Measurements from ENCODE around the gene PLCB3. TPM values are rescaled to one million over a fixed set of nuclear protein-coding genes. Genes with fewer than 3 reads are reported as not detected.

The PLCB3 gene
- total RNA-seq, 4 donors from 2014 or later = 16.2 to 33.2 (median 25.1) TPM

- H3K36me3 ChIP-seq = peaks cover 0 to 78% of the 10 kb centered on the region in 2 donors
- H3K9me3 ChIP-seq = no peaks in the 10 kb centered on the region
- no peaks in the 10 kb centered on the region for H3K27me3 ChIP-seq
- no peak for TF ChIP-seq POLR2A (IDR thresholded peaks at IDR 0.05)
- TF ChIP-seq EP300 (IDR thresholded peaks at IDR 0.05) = no peak
- ATAC-seq = no peak
- WGBS, 2 donors (ENCODE audit: low coverage in 1 of 2) = 73% methylated on average over 15 of the region's 16 CpGs; no CpG with 5 or more reads in 1 of the 2 donors
- peak overlapping the region in 1 of 4 donors; percentile 46 for H3K27ac ChIP-seq
- no peak overlapping the region for H3K4me3 ChIP-seq
- peaks cover 0 to 48% (median 3%) of the 10 kb centered on the region in 3 donors for H3K4me1 ChIP-seq
These were observed 47.3 kb upstream of the PLCB3 start for GRCh38 chr11:64204080-64204440.

DNA sequence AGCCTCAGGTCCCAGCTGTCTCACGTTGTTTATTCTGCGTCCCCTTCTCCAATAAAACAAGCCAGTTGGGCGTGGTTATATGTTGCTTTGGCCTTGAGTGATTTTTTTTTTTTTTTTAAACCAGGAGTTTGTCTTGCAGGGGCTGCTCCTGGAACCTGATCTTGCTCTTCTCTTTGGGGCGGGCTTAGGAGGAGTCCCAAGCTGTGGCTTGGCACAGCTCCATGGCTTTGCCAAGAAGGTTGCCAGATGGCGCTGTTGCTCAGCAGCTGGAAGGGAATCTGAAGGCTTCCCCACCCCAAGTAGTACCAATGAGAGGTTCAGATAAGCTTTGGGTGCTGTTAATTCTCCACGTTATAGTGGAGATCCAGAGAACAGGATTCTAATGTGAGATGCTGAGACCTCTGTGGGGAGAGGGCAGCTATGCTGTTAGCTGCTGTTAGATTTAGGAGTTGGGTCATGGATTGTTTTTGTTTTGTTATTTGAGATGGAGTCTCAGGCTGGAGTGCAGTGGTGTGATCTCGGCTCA is 46.8 kb upstream of the PLCB3 start:
- Histone ChIP-seq H3K36me3 (peaks cover 0 to 74% of the 10 kb centered on the region in 2 donors), H3K9me3 (no peaks in the 10 kb centered on the region), H3K4me1 (peaks cover 0 to 48% (median 3%) of the 10 kb centered on the region in 3 donors), H3K27ac (peak overlapping the region in 1 of 4 donors; percentile 46), H3K27me3 (no peaks in the 10 kb centered on the region), H3K4me3 (no peak overlapping the region)
- TF ChIP-seq POLR2AphosphoS5 (IDR thresholded peaks at IDR 0.05) (peak; percentile 90), EP300 (IDR thresholded peaks at IDR 0.05) (no peak), CTCF (IDR thresholded peaks at IDR 0.05) (peak in 3 of 4 experiments; percentile 71 to 82 (median 72)), POLR2A (IDR thresholded peaks at IDR 0.05) (no peak)
- WGBS, 2 donors (ENCODE audit: low coverage in 1 of 2) = 15 to 17% methylated on average over 2 to 5 of the region's 7 CpGs
- ATAC-seq = peak; percentile 76

DNA sequence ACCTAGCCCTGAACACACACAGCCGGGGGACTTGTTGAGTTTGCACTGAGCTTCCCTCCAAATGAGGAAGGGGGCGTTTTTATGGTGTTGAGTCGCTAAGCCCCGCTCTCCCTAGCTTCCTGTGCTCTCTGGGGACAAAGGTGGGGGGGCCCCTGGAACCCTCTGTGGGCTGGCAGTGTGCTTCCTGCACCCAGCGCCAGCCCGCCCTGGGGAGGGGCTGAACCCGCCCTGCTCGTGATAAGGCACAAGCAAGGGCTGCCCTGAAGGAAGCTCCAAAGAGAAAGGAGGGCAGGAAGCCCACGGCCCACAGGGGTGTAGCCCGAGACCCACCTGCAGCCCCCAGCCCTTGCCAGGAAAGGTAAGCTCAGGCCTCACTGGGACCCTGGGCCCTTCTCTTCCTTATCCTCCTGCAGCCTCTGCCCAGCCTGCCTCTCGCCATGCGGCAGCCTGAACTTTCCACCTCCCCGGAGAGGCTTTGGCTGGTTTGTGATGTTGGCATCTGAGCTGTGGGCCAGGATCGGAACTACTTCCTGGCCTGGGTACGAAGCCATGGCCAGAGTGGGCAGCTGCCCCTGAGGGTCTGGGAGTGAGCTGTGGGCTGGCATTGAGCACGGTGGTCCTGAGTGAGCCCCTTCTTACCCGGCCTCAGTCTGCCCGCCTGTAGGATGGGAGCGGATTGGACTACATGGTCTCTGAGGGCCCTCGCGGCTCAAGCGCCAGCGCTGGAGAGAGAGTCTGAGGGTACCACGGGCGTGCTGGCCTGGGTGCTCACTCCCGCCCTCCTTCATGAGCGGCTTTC is 44.7 kb upstream of the PLCB3 start, which contains the start of gene FERMT3:
FERMT3 (plus strand) TSS at position 265 of the 799 bp plus-strand sequence. CDS start 644 bp downstream, outside the sequence.
- H3K4me1 ChIP-seq = peaks cover 0 to 48% (median 3%) of the 10 kb centered on the region in 3 donors
- peaks cover 0 to 66% of the 10 kb centered on the region in 2 donors for H3K36me3 ChIP-seq
- no peak for ATAC-seq
- H3K27ac ChIP-seq = peak within 1 kb of the TSS in 3 of 4 donors; percentile 76 to 77 (median 76)
- no peaks in the 10 kb centered on the region for H3K27me3 ChIP-seq
- 40% methylated on average over 1 of the region's 27 CpGs; no CpG with 5 or more reads in 1 of the 2 donors for WGBS, 2 donors (ENCODE audit: low coverage in 1 of 2)
- peak within 1 kb of the TSS; percentile 1 to 46 for H3K4me3 ChIP-seq
- TF ChIP-seq CTCF (IDR thresholded peaks at IDR 0.05) (no peak), EP300 (IDR thresholded peaks at IDR 0.05) (no peak), POLR2AphosphoS5 (IDR thresholded peaks at IDR 0.05) (no peak), POLR2A (IDR thresholded peaks at IDR 0.05) (peak in 1 of 2 donors; percentile 12)
- H3K9me3 ChIP-seq = no peaks in the 10 kb centered on the region

GRCh38 chr11:64207256-64208085 is 43.9 kb upstream of the PLCB3 start:
- Histone ChIP-seq H3K36me3 (peaks cover 0 to 66% of the 10 kb centered on the region in 2 donors), H3K4me1 (peaks cover 0 to 48% (median 3%) of the 10 kb centered on the region in 3 donors), H3K4me3 (peak overlapping the region; percentile 1 to 46), H3K27me3 (no peaks in the 10 kb centered on the region), H3K9me3 (no peaks in the 10 kb centered on the region), H3K27ac (peak overlapping the region; percentile 12 to 77 (median 76))
- peak; percentile 69 for ATAC-seq
- peak in 1 of 2 donors; percentile 8 for TF ChIP-seq POLR2A (IDR thresholded peaks at IDR 0.05)
- TF ChIP-seq EP300 (IDR thresholded peaks at IDR 0.05) = no peak
- peak; percentile 16 for TF ChIP-seq POLR2AphosphoS5 (IDR thresholded peaks at IDR 0.05)
- TF ChIP-seq CTCF (IDR thresholded peaks at IDR 0.05) = no peak
- 34% methylated on average over 7 of the region's 30 CpGs; no CpG with 5 or more reads in 1 of the 2 donors for WGBS, 2 donors (ENCODE audit: low coverage in 1 of 2)
